GM21723 (cell line): ENCODE measurements around the gene UBE2S.
A peak's percentile ranks its signal among the peaks of the same experiment; 100 is the strongest.
"Not testable (repeated sequence)": the region's sequence is repeated elsewhere in the genome, so short reads cannot be mapped to it uniquely, and the experiment has no call there.

ENCODE experiments used
- ATAC-seq: cut with Tn5 transposase; IDR thresholded peaks from one replicate; pipeline ENCODE4 v1.9.1; 2021; ENCODE audit warnings: mild to moderate bottlenecking, moderate library complexity; ENCODE audit not compliant: unreplicated experiment

Gene UBE2S

DNA sequence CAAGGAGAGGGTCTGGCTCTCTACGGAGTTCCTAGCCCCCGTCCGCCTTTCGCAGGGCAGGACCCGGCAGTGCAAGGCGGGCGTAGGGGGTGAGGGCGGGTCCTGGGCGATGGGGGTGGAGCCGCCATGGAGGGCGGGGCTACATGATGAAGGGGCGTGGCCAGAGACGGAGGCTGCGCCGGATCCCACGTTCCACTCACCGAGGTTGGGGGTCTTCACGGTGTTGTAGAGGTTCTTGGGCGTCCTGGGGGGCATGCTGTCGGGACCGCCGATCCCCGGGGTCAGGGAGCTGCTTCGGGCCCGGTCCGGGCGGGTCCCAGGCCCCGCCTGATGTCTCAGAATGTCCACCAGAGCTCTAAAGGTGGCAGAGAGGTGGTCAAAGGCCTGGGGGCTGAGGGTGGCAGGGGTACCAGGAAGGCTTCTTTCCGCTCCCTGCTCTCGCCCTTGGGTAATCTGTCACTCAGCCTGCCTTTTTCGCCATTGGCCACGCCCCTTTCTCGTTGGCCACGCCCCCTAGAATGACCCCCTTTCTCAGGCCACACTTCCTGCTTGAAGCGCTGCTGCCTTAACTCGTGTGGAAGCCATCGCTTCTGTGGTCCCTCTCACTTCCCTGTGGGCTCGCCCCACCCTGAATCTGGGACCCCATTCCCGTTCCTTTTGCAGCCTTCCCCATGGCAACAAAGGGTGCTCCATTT, 33.0 kb upstream of the UBE2S start:
- ATAC-seq: no peak

DNA sequence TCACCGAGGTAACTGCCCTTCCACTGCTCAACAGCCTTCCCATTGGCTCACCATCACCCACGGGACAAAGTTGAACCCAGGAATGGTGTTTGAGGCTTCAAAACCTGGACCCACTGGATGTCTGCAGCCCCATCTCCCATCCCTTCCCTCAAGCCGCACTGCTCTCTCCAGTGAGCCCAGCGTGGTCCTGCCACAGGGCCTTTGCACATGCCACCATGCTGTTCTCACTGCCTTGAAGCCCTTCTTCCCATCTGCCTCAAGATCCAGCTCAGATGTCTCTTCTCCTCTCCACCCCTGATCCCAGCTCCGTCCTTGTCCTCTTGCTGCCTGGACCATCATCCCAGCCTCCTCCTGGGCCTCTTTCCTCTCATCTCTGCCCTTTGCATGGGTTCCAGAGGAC, 31.5 kb upstream of the UBE2S start:
- ATAC-seq: no peak

DNA sequence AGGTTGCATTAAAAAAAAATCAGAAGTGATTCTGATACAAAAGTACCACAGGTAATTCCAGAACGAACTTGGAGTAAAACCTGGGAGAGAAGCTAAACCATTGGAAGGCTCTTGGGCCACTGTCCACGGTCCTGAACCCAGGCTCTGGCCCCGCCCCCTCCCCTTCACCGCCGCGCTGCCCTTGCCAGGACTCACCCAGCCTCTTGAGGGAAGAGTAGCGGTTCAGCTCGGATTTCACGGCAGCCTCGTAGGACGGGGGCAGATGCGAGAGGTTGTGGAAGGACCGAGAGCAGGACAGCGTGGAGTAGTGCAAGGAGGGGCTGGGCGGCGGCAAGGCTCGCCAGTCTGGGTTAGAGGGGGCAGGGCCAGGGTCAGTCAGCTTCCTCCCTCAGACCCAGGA, 29.8 kb upstream of the UBE2S start:
- no peak for ATAC-seq

DNA sequence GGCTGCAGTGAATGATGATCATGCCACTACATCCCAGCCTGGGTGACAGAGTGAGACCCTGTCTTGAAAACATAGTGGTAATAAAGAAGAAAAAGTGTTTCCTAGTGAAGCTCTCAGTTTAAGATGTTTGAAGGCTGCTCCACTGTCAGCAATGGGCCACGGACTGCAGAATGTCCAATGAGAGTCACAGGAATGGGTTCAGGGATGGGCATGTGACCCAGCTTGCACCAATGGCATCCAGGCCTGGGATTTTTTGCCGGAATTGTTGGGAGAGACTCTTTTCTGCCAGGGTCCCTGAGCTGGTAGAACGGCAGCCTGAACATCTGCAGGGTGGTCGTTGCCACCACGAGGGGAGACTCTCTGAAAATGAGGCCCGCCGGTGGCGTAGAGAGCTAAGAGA, 29.3 kb upstream of the UBE2S start:
- no peak for ATAC-seq

DNA sequence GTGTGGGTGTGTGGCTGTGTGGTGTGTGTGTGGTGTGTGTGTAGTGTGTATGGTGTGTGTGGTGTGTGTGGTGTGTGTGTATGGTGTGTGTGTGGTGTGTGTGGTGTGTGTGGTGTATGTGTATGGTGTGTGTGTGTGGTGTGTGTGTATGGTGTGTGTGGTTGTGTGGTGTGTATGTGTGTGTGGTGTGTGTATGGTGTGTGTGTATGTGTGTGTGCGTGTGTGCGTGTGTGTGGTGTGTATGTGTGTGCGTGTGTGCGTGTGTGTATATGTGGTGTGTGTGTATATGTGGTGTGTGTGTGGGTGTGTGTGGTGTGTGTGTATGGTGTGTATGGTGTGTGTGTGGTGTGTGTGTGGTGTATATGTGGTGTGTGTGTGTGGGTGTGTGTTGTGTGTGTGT, 27.4 kb upstream of the UBE2S start:
- no peak for ATAC-seq

DNA sequence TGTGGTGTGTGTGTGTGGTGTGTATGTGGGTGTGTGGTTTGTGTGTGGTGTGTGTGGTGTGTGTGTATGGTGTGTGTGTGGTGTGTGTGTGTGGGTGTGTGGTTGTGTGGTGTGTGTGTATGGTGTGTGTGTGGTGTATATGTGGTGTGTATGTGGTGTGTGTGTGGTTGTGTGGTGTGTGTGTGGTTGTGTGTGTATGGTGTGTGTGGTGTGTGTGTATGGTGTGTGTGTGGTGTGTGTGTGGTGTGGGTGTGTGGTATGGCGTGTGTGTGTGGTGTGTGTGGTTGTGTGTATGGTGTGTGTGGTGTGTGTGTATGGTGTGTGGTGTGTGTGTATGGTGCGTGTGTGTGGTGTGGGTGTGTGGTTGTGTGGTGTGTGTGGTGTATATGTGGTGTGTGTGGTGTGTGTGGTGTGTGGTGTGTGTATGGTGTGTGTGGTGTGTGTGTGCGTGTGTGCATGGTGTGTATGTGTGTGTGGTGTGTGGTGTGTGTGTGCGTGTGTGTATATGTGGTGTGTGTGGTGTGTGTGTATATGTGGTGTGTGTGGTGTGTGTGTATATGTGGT, 26.9 kb upstream of the UBE2S start:
- ATAC-seq: no peak

DNA sequence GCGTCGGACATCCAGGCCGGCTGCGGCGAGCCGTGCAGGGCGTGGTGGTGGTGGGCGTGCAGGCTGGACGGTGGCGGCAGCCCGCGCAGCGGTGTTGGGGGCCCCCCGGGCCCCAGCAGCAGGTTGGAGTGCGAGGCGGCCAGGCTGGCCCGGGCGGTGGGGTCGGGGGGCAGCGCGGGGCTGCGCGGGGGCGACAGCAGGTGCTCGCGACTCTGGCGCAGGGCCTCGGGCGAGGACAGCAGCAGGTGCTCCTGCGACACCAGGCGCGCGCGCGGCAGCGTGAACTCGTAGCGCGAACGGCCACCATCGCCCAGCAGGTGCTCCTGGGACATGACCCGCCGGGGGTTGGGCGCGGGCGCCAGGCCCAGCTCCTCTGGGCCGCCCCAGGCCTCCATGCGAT, 25.7 kb upstream of the UBE2S start:
- no peak for ATAC-seq

DNA sequence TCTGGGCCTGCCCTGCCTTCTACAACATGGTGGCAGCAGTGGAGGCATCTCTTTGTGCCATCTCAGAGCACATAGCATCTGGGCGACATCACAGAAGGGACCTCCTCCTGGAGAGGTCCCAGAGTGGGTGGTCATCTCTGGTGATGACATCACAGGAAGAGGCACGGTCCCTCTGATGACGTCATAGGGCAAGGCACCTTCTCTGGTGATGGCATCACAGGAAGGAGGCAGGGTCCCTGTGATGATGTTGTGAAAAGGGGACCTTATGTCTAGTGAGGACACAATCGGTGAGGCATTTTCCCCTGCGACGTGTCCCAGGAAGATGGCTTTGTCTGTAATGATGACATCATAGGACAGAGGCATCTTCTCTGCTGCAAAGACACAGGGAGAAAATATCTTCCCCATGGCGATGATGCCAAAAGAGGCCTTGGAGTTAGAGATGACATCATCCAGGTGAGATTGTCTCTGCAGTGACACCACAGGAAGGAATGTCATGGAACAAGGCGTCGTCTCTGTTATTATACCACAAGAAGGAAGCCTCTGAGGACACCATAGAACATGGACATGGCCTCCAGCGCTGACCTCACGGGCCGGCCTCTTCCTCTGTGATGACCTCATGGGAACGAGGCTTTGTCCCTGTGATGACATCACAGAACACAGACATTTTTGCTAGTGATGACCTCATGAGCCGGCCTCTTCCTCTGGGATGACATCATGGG, 24.8 kb upstream of the UBE2S start:
- no peak for ATAC-seq

DNA sequence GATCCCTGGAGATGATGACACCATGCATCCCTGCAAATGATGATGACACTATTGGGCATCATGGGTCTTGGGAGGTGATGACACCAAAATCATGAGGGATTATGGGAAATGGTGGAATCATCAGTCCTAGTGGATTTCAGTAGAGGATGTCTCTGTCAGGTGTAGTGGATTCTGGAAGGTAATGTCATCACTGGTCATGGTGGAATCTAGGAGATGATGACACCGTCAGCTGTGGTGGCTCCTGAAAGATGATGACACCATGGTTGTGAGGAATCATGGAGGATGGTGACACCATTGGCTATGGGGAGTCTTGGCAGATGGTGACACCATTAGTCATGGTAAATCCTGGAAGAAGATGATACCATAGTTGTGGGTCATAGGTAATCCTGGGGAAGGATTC, 23.6 kb upstream of the UBE2S start:
- no peak for ATAC-seq

DNA sequence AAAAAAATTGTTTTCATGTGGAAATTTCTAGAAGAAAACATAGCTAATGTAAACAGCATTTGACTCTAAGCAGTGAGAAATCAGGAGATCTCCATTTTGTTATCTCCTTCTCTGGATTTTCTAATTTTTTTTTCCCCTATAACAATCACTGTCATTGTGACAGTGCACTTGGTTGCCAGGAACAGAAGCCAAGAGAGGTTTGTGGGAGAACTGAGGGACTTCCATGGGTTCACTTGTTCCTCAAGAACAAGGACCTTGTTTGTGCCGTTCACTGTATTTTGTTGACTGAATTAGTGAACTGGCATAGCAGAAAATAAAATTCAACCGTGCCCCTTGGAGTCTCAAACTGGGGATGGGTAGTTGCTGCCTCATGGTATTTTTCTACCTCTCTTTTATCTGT, 18.5 kb upstream of the UBE2S start:
- ATAC-seq: no peak

DNA sequence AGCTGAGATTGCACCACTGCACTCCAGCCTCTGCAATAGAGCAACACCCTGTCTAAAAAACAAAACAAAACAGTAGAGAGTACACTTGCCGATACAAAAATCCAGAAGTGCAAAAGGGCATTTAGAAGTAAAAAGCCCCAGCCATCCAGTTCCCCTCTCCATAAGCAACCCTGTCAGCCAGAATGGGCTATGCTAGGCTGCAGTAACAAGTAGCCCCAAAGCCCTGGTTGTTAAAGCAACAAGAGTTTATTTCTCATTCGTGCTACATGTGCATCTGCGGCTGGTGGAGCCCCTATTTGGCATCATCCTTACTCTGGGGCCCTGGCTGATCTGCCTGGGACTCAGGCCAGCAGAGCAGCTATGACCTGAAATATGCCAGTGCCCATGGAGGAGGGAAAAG, 16.9 kb upstream of the UBE2S start:
- no peak for ATAC-seq

DNA sequence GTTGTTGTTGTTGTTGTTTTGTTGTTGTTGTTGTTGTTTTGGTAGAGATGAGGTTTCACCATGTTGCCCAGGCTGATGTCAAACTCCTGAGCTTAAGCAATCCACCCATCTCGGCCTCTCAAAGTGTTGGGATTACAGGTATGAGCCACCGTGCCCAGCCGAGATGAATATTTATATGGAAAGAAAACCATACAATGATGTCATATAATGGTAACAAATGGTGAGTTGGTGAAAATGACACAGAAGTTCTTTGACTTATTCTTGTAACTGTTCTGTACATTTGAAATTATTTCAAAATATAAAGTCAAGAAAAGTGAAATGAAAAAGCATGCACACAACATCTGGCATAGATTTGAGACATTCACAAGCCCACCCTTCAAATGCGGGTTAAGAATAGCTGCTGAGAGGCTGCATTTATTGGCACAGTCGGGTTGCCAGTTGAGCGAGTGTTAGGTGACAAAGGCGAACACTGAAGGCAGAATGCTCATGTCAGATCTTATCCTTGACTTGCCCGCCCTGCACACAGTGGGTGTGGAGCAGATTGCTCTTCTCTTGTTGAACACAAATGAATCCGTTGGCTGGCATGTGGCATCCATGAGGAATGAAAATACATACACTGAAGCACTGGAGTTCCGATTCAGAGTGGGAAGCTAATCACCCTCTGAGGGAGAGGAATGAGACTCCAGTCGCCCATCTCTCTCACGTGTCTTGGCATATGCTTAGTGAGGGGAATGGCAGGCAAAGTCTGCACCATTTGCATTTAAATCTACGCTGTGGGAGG, 15.8 kb upstream of the UBE2S start:
- no peak for ATAC-seq

DNA sequence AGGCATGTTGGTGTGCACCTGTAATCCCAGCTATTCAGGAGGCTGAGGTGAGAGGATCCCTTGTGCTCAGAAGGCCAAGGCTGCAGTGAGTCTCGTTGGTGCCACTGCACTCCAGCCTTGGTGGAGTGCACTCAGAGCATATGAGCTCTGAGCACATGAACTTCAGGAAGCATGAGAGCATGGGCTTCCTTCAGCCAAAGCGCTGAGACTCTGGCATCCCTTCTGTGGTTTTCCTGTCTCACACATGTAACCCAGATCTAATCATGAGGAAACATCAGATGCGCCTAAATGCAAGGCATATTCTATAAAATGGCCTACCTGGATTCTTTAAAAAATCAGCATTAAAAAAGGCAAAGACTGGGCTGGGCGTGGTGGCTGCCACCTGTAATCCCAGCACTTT, 13.7 kb upstream of the UBE2S start:
- not testable (repeated sequence) for ATAC-seq

DNA sequence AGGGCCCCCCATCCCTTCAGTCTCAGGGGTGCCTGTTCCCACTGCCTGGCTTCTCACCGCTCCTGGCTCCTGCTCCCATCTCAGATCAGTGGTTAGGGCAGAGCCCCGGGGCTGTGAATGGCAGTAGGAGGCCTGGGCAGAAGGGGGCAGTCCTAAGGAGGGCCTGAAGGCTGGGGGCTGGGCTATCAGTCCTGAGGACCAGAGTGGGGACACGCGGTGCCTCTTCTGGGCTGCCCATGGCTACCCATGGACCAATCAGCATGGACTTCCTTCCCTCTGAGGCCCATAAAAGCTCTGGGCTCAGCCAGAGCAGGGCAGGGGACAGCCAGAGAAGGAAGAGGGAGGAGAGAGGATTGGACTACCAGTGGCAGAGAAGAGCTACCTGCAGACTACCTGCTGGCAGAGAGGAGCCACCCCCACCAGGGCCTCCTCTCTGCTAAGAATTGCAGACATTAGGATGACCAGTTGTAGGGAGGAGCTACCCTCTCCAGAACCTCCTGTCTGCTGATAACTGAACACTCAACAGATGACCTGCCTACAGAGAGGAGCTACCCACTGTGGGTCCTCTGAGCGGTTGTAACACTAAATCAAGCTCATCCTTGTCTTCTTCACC, 12.1 kb upstream of the UBE2S start:
- ATAC-seq: no peak

DNA sequence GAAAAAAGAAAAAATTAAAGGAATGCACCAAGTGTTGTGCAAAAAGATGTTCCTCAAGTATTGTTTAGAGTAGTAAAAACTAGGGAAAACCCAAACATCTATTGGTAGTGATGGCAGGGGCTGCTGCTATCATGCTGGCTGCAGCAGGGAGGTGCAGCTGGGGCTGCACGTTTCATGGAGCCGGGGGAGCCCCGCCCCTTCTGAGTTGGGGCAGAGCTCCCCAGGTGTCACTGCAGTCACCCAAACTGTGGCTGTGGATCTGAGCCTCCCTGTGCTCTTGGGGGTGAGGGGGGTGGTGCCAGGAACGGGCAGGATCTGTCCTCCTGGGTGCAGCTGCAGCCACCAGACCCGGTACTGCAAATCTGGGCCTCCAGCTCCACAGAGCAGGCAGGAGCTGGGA, 11.5 kb upstream of the UBE2S start:
- ATAC-seq: no peak

DNA sequence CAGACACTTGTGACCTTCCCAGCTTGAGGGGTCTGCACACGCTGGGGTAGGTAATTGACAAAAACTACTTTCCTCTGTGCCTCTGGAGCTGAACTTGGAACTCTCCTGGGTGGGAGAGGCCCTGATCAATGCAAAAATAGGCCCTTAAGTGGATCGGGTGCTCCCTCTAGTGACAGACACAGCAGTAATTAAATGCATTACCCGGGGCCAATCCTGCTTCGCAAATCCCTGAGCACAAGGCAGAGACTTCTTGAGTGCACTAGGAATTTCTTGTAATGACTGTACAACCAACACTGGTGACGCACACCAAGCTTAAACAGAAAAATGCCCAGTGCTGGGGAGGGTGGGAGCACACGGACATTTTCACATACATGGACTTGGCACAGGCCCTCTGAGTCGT, 10.6 kb upstream of the UBE2S start:
- ATAC-seq: no peak

DNA sequence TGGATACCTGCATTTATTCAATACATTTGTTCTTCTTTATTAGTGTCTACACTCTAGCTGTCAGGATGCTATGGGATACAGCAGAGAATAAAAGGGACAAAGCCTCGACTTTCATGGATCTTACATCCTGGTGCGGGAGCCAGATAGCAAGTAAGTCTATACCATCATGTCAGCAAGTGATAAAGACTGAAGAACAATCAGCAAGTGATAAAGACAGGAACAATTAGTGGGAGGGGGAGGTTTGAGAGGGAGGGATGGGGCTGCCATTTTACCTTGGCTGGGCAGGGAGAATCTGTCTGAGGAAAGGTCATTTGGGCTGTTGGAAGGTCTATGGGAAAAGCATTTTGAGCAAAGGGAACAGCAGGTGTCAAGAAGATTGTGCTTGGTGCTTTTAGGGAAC, 2.6 kb upstream of the UBE2S start:
- ATAC-seq: no peak

DNA sequence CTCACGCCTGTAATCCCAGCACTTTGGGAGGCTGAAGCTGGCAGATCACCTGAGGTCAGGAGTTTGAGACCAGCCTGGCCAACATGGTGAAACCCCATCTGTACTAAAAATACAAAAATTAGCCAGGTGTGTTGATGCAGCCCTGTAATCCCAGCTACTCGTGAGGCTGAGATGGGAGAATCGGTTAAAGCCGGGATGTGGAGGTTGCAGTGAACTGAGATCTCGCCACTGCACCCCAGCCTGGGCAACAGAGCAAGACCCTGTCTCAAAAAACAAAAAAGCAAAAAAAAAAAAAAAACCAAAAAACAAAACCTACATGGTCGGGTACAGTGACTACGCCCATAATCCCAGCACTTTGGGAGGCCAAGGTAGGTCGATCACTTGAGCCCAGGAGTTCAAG, 1.6 kb upstream of the UBE2S start:
- ATAC-seq: not testable (repeated sequence)

DNA sequence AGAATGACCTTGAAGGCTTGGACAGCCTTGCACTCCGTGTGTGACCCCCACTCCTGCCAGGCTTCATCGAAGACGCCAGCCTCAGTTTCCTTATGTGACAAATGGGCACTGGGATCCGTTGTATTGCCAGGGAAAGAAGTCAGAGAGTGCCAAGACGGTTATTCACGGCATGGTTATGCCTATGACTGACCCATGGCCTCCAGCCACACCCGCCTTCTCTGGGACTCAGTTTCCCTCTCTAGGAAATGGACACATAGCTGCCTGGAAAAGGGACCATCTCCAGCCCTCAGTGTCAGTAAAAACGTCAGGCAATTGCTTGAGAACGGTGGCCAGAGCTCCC, 915 bp upstream of the UBE2S start:
- no peak for ATAC-seq

DNA sequence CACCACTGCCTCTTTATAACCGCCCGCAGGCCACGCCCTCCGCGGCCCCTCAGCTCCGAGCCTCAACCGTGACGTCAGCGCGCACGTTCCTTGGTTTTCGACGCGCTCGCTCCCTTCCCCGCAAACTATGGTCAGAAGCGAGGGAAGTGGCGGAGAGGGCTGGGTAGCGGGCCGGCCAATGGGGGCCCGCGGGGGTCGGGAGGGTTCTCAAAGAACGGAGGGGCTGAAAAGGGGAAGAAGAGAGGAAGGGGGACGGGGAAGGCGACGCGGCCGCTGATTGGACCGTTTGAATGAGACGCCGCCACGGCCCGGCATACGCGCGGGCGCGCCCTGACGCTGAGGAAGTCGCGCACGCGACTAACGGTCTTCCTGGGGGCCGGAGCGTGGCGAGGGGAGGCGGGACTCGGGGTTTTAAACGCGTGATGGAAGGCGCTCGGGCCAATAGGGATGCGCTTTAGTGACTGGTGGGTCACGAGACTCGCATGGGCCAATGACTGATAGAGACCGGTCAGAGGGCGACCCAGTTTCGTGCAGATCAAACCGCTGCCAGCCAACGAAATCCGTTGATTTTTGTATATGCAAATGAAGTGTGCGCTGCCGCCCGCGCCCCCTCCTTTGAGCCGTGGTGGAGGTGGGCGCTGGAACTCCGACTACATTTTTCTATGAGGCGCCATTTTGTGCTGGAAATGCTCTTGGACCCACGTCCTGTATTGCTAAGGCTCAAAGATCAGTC, 378 bp upstream of the UBE2S start:
- ATAC-seq: peak; percentile 78
